ENCODE results near the gene CYBA.

CYBA gene

DNA sequence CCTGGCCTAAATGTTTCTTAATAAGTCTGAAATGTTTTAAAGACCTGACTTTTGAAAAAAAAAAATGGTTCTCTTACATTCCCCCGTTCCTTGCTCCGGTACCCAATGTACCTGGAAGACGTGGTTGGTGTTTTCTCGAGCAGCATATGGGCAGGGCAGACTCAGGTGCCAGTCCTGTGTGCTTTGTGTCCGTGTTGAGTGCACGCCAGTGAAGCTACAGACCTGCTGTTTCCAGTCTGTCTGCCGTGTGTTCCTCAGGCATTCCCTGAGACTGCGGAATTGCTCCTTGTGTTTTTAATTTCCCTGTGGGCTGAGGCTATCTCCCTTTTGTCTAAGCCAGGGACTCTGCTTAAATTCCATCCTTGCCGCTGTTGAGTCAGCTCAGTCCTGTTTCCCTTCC lies 24.2 kb downstream of the CYBA start:
- DNase-seq (ENCODE audit: low read depth in 2 of 2) = no peak
- H3K4me3 ChIP-seq (replicated peaks in 1 of 2; ENCODE audit: low read depth in 2 of 2, low read length in 2 of 2) = no peak overlapping the region
- TF ChIP-seq, protein P1, sequence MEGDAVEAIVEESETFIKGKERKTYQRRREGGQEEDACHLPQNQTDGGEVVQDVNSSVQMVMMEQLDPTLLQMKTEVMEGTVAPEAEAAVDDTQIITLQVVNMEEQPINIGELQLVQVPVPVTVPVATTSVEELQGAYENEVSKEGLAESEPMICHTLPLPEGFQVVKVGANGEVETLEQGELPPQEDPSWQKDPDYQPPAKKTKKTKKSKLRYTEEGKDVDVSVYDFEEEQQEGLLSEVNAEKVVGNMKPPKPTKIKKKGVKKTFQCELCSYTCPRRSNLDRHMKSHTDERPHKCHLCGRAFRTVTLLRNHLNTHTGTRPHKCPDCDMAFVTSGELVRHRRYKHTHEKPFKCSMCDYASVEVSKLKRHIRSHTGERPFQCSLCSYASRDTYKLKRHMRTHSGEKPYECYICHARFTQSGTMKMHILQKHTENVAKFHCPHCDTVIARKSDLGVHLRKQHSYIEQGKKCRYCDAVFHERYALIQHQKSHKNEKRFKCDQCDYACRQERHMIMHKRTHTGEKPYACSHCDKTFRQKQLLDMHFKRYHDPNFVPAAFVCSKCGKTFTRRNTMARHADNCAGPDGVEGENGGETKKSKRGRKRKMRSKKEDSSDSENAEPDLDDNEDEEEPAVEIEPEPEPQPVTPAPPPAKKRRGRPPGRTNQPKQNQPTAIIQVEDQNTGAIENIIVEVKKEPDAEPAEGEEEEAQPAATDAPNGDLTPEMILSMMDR (IDR thresholded peaks at IDR 0.05; ENCODE audit: low read depth, low read length) = no peak

DNA sequence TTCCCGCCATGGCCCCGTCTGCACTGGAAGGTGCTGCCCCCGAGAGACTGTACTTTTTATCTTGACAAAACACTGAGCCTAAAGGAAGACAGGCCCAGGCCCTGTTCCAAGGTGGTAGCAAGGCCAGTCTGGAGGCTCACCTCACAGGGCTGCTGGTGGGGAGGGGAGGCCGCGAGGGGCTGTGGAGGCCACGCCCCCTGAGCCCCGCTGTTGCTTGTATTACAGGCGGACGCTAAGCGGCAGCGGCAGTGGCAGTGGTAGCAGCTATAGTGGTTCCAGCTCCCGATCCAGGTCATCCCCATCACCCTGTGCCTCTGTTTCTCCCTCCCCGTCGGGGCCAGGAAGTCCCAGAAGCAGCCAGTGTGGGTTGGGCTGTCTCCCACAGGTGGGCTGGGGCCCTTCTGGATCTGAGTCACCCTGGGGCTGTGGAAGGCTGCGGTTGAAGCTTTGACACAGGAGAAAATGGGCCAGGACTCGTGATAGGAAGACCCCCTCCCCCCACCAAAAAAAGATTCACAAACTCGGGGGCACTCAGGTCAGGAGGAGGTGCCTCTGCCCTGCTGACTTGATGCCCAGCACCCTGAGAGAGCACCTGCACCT lies 25.8 kb downstream of the CYBA start:
- no peak overlapping the region for H3K4me3 ChIP-seq (replicated peaks in 1 of 2; ENCODE audit: low read depth in 2 of 2, low read length in 2 of 2)
- TF ChIP-seq, protein P1 (IDR thresholded peaks at IDR 0.05; ENCODE audit: low read depth, low read length) = no peak
- DNase-seq (ENCODE audit: low read depth in 2 of 2) = no peak

DNA sequence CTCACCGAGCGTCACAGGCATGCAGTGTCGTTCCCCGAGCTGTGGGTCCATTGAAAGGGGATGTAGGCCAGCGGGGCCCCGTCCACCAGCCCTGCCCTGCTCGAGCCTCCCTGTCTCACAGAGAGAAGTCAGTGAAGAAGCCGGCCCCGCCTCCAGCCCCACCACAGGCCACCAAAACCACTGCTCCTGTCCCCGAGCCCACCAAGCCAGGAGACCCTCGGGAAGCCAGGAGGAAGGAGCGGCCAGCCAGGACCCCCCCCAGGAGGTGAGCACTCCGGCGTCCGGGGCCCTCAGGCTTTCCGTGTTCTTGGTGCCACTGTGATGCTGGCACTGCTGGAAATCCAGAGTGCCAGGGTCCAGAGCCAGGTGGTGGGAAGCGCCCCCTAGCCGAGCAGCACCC lies 26.4 kb downstream of the CYBA start:
- H3K4me3 ChIP-seq (replicated peaks in 1 of 2; ENCODE audit: low read depth in 2 of 2, low read length in 2 of 2) = no peak overlapping the region
- TF ChIP-seq, protein P1 (IDR thresholded peaks at IDR 0.05; ENCODE audit: low read depth, low read length) = no peak
- DNase-seq (ENCODE audit: low read depth in 2 of 2) = no peak

DNA sequence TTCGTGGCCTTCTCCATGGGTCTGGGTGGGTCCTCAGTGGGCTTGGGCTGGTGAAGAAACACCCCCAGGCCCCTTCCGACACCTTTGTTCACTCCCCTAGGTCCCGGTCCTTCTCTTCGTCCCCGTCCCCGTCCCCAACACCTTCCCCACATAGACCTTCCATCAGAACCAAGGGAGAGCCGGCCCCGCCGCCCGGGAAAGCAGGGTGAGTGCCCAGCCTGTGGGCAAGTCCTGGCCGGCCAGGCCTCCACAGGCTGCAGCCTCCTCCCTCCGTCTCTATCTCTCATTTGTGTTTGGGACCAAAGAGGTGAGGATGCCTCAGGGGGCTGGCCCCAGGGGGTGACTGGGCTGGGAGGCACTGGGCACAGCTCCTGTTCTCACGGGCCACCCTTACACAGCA lies 27.0 kb downstream of the CYBA start:
- no peak overlapping the region for H3K4me3 ChIP-seq (replicated peaks in 1 of 2; ENCODE audit: low read depth in 2 of 2, low read length in 2 of 2)
- no peak for DNase-seq (ENCODE audit: low read depth in 2 of 2)
- TF ChIP-seq, protein P1 (IDR thresholded peaks at IDR 0.05; ENCODE audit: low read depth, low read length) = no peak

DNA sequence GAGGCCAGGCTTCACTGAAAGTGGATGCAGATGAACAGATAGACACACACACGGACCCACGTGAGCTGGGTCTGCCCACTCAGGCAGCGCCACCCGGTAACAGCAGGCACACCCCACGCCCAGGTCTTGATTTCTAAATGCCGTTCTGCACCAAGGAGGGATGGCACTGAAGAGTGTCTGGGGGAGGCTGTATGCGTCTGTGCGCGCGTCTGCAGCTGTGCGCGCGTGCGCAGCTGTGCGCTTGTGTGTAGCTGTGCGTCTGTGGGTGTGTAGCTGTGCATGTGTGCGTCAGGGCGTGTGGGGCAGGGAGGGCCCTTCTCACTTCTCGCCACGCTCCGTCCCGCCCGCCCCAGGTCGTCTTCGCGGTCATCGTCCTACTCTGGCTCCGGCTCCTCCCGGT lies 28.0 kb downstream of the CYBA start:
- DNase-seq (ENCODE audit: low read depth in 2 of 2) = no peak
- TF ChIP-seq, protein P1 (IDR thresholded peaks at IDR 0.05; ENCODE audit: low read depth, low read length) = no peak
- H3K4me3 ChIP-seq (replicated peaks in 1 of 2; ENCODE audit: low read depth in 2 of 2, low read length in 2 of 2) = no peak overlapping the region

DNA sequence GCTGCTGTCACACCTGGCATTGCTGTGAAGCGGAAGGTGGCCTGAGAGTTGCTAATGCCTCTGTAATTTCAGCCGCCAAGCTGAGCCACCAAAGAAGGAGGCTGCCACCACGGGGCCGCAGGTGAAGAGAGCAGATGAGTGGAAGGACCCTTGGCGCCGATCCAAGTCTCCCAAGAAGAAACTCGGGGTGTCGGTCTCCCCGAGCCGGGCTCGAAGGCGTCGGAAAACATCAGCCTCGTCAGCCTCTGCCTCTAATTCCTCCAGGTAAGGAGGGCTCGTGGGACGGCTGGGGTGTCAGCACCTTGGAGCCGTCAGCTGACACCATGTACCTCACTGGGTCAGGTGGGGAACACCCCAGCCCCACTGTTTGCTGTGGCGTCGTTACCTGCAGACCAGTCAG lies 28.7 kb downstream of the CYBA start:
- TF ChIP-seq, protein P1 (IDR thresholded peaks at IDR 0.05; ENCODE audit: low read depth, low read length) = no peak
- no peak for DNase-seq (ENCODE audit: low read depth in 2 of 2)
- no peak overlapping the region for H3K4me3 ChIP-seq (replicated peaks in 1 of 2; ENCODE audit: low read depth in 2 of 2, low read length in 2 of 2)

Data from cardiac fibroblast (primary cell).